Activated CD4-positive, alpha-beta T cell treated with anti-CD3 and anti-CD28 coated beads, Interleukin-2, amount 50 U/mL, for 16 hours (primary cell): ENCODE data around the gene PRSS50.
"Not testable (repeated sequence)": the region's sequence is repeated elsewhere in the genome, so short reads cannot be mapped to it uniquely, and the experiment has no call there.

Experiments used
- DNase-seq: peaks from one replicate; pipeline ENCODE4 v3.0.0-alpha.2; 2020

Gene PRSS50

GRCh38 chr3:46717447-46718231, at the start of gene PRSS50:
PRSS50 (minus strand) TSS chr3:46717869; CDS start chr3:46717824, 45 bp downstream.
- DNase-seq, result peak; percentile 56

- DNase-seq, result no peak
These were observed 46.5 kb upstream of the PRSS50 start for GRCh38 chr3:46764206-46764605.

GRCh38 chr3:46763178-46763577, 45.5 kb upstream of the PRSS50 start:
- no peak for DNase-seq

GRCh38 chr3:46759239-46760167, 41.8 kb upstream of the PRSS50 start:
- DNase-seq, result no peak

- no peak for DNase-seq
These were observed 39.0 kb upstream of the PRSS50 start for GRCh38 chr3:46756642-46757041.

- no peak for DNase-seq
These were observed 38.0 kb upstream of the PRSS50 start for GRCh38 chr3:46755646-46756045.

GRCh38 chr3:46753127-46753526, 35.5 kb upstream of the PRSS50 start:
- DNase-seq, result peak; percentile 8

GRCh38 chr3:46750555-46751038, 32.9 kb upstream of the PRSS50 start:
- no peak for DNase-seq

GRCh38 chr3:46749129-46749528, 31.5 kb upstream of the PRSS50 start:
- no peak for DNase-seq

GRCh38 chr3:46748170-46748569, 30.5 kb upstream of the PRSS50 start:
- no peak for DNase-seq

GRCh38 chr3:46746711-46747110, 29.0 kb upstream of the PRSS50 start:
- no peak for DNase-seq

- no peak for DNase-seq
These were observed 25.4 kb upstream of the PRSS50 start for GRCh38 chr3:46742992-46743585.

GRCh38 chr3:46739565-46739964, 21.9 kb upstream of the PRSS50 start:
- not testable (repeated sequence) for DNase-seq

- DNase-seq, result no peak
These were observed 19.7 kb upstream of the PRSS50 start for GRCh38 chr3:46737329-46737731.

- DNase-seq, result no peak
These were observed 18.6 kb upstream of the PRSS50 start for GRCh38 chr3:46736006-46736872.

GRCh38 chr3:46734773-46735172, 17.1 kb upstream of the PRSS50 start:
- no peak for DNase-seq

GRCh38 chr3:46733026-46733800, 15.5 kb upstream of the PRSS50 start:
- DNase-seq, result no peak

GRCh38 chr3:46731795-46732194, 14.1 kb upstream of the PRSS50 start:
- DNase-seq, result peak; percentile 61

- no peak for DNase-seq
These were observed 13.2 kb upstream of the PRSS50 start for GRCh38 chr3:46730819-46731218.

GRCh38 chr3:46729038-46729437, 11.4 kb upstream of the PRSS50 start:
- DNase-seq, result no peak

GRCh38 chr3:46725621-46726314, 8.1 kb upstream of the PRSS50 start:
- DNase-seq, result no peak
